ENCODE results near the gene TAF4.

DNA sequence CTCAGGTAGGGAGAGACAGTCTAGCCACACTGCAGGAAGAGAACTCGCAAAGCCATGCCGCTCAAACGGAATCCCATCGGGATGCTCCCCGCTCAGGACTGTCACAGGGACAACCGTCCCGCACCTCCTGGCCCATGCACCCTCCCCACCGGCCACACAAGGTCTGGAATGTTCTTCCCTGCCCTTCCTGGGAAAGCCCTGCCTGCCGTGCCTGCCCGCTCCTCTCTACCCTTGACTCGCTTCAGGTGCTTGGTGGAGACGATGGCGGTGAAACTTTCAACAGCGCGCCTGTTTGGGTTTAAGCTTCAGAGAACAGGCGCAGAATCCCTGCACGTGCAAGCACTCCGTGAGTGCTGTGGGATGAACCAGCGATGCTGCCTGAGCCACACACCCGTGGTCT is 20.6 kb downstream of the TAF4 start:
- TF ChIP-seq YY1 (tag by site-specific recombination; IDR thresholded peaks at IDR 0.05) (no peak), ZSCAN23 (tag by site-specific recombination; IDR thresholded peaks at IDR 0.05) (no peak), ZEB2 (tag by site-specific recombination; IDR thresholded peaks at IDR 0.05) (no peak), ZNF416 (tag by site-specific recombination; IDR thresholded peaks at IDR 0.05) (no peak)
- TF ChIP-seq, protein P1, sequence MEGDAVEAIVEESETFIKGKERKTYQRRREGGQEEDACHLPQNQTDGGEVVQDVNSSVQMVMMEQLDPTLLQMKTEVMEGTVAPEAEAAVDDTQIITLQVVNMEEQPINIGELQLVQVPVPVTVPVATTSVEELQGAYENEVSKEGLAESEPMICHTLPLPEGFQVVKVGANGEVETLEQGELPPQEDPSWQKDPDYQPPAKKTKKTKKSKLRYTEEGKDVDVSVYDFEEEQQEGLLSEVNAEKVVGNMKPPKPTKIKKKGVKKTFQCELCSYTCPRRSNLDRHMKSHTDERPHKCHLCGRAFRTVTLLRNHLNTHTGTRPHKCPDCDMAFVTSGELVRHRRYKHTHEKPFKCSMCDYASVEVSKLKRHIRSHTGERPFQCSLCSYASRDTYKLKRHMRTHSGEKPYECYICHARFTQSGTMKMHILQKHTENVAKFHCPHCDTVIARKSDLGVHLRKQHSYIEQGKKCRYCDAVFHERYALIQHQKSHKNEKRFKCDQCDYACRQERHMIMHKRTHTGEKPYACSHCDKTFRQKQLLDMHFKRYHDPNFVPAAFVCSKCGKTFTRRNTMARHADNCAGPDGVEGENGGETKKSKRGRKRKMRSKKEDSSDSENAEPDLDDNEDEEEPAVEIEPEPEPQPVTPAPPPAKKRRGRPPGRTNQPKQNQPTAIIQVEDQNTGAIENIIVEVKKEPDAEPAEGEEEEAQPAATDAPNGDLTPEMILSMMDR (tag by site-specific recombination; IDR thresholded peaks at IDR 0.05) = no peak
- TF ChIP-seq, protein P2, sequence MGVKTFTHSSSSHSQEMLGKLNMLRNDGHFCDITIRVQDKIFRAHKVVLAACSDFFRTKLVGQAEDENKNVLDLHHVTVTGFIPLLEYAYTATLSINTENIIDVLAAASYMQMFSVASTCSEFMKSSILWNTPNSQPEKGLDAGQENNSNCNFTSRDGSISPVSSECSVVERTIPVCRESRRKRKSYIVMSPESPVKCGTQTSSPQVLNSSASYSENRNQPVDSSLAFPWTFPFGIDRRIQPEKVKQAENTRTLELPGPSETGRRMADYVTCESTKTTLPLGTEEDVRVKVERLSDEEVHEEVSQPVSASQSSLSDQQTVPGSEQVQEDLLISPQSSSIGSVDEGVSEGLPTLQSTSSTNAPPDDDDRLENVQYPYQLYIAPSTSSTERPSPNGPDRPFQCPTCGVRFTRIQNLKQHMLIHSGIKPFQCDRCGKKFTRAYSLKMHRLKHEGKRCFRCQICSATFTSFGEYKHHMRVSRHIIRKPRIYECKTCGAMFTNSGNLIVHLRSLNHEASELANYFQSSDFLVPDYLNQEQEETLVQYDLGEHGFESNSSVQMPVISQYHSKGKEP (tag by site-specific recombination; IDR thresholded peaks at IDR 0.05) = no peak

Data from HEK293 (cell line).